Hepatocyte (in vitro differentiated cells): ENCODE measurements around the gene DCC. TPM values are rescaled to one million over a fixed set of nuclear protein-coding genes. Genes with fewer than 3 reads are reported as not detected.

Experiments used
- DNase-seq: peaks from one replicate; pipeline ENCODE4 v3.0.0-alpha.2; 2016; ENCODE audit warnings: low spot score
- H2AFZ ChIP-seq: fragments of 200-600 bp; sonication (generic); 2 replicates; pipeline ENCODE4 v1.6.0; 2016; ENCODE audit warnings: antibody characterized with exemption, mild to moderate bottlenecking
- H3K27ac ChIP-seq: fragments of 200-600 bp; sonication (generic); 2 replicates; pipeline ENCODE4 v1.5.1; 2016; ENCODE audit warnings: mild to moderate bottlenecking
- H3K27me3 ChIP-seq: fragments of 200-600 bp; sonication (generic); 2 replicates; pipeline ENCODE4 v1.6.1; 2016
- H3K36me3 ChIP-seq: fragments of 200-600 bp; sonication (generic); replicated peaks from 2 replicates; pipeline ENCODE4 v1.5.1; 2016; ENCODE audit warnings: low read depth; ENCODE audit not compliant: insufficient read depth
- H3K4me1 ChIP-seq: fragments of 200-600 bp; sonication (generic); 2 replicates; pipeline ENCODE4 v1.5.1; 2016; ENCODE audit warnings: mild to moderate bottlenecking, moderate library complexity; ENCODE audit not compliant: insufficient read depth
- H3K4me2 ChIP-seq: fragments of 200-600 bp; sonication (generic); 2 replicates; pipeline ENCODE4 v1.6.0; 2016
- H3K4me3 ChIP-seq: fragments of 200-600 bp; sonication (generic); 2 replicates; pipeline ENCODE4 v1.5.1; 2016; ENCODE audit warnings: mild to moderate bottlenecking
- H3K79me2 ChIP-seq: fragments of 200-600 bp; sonication (generic); 2 replicates; pipeline ENCODE4 v1.6.0; 2017; ENCODE audit warnings: mild to moderate bottlenecking
- H3K9me2 ChIP-seq: fragments of 200-600 bp; sonication (generic); replicated peaks from 2 replicates; pipeline ENCODE4 v1.6.0; 2017; ENCODE audit warnings: mild to moderate bottlenecking; ENCODE audit not compliant: insufficient read depth
- H3K9me3 ChIP-seq: fragments of 200-600 bp; sonication (generic); 2 replicates; pipeline ENCODE4 v1.5.1; 2016; ENCODE audit warnings: low read depth, mild to moderate bottlenecking
- H4K20me1 ChIP-seq: fragments of 200-600 bp; sonication (generic); 2 replicates; pipeline ENCODE4 v1.6.0; 2016; ENCODE audit warnings: mild to moderate bottlenecking; ENCODE audit not compliant: insufficient read depth, poor library complexity, severe bottlenecking
- EZH2 ChIP-seq: fragments of 200-600 bp; sonication (generic); IDR thresholded peaks from 2 replicates; pipeline ENCODE4 v1.6.1; 2016; ENCODE audit warnings: antibody characterized with exemption, mild to moderate bottlenecking, borderline replicate concordance
- EZH2phosphoT487 ChIP-seq: fragments of 200-600 bp; sonication (generic); IDR thresholded peaks from one replicate; pipeline ENCODE4 v1.6.1; 2018; ENCODE audit warnings: antibody characterized with exemption, mild to moderate bottlenecking, low read depth, moderate library complexity; ENCODE audit not compliant: unreplicated experiment, severe bottlenecking
- WGBS: methylation state at CpG from one replicate; pipeline ENCODE4 v1.1.6; 2016; ENCODE audit warnings: low lambda C conversion rate; ENCODE audit errors: missing lambda C conversion rate; 5-methylcytosine and 5-hydroxymethylcytosine counted together
- polyA plus RNA-seq: library from polyadenylated mRNA; unstranded; fragments of >200 nt; fragmentation: Nextera tagmentation; extraction: Ambion mirVana; gene quantifications from 2 replicates; pipeline ENCODE4 v1.2.1, GENCODE V29; 2016
- total RNA-seq: library from RNA; depleted of rRNA; stranded (reverse); fragments of >200 nt; gene quantifications from 2 replicates; pipeline ENCODE4 v1.2.3, GENCODE V29; 2014
- TF ChIP-seq, protein P1 (sequence below): fragments of 200-600 bp; sonication (generic); IDR thresholded peaks from 2 replicates; pipeline ENCODE4 v1.5.1; 2016; ENCODE audit warnings: antibody characterized with exemption, mild to moderate bottlenecking; ENCODE audit not compliant: poor library complexity

Gene DCC
- total and polyA plus RNA-seq, 2 experiments from 2014 or later: 1.0 to 3.5 TPM

DNA sequence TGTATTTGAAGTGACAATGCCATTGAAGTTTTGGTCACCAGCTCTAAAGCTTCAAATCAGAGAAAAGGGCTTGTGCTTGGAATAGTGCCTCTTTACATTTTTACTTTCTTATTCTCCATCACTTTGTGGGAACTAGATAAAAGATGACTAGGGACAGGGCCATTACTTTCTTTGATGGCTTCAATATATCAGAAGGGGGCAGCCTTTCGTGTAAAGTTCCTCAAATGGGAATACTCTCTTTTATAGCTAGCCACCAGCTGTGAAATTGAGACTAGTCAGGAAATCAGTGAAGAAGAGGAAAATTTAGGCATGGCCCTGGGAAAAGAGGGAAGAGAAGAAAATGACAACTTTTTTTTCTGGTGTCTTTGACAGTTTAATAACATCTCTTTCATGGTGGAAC, 242.5 kb downstream of the DCC start:
- Histone ChIP-seq H3K4me1 (no peaks in the 10 kb centered on the region), H3K4me2 (no peak overlapping the region), H3K9me2 (no peaks in the 10 kb centered on the region), H4K20me1 (no peaks in the 10 kb centered on the region), H3K36me3 (no peaks in the 10 kb centered on the region), H2AFZ (no peak overlapping the region), H3K27me3 (no peaks in the 10 kb centered on the region), H3K79me2 (no peaks in the 10 kb centered on the region), H3K4me3 (no peak overlapping the region), H3K27ac (no peak overlapping the region), H3K9me3 (no peaks in the 10 kb centered on the region)
- TF ChIP-seq, protein P1, sequence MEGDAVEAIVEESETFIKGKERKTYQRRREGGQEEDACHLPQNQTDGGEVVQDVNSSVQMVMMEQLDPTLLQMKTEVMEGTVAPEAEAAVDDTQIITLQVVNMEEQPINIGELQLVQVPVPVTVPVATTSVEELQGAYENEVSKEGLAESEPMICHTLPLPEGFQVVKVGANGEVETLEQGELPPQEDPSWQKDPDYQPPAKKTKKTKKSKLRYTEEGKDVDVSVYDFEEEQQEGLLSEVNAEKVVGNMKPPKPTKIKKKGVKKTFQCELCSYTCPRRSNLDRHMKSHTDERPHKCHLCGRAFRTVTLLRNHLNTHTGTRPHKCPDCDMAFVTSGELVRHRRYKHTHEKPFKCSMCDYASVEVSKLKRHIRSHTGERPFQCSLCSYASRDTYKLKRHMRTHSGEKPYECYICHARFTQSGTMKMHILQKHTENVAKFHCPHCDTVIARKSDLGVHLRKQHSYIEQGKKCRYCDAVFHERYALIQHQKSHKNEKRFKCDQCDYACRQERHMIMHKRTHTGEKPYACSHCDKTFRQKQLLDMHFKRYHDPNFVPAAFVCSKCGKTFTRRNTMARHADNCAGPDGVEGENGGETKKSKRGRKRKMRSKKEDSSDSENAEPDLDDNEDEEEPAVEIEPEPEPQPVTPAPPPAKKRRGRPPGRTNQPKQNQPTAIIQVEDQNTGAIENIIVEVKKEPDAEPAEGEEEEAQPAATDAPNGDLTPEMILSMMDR: no peak
- TF ChIP-seq EZH2 (no peak), EZH2phosphoT487 (no peak)
- WGBS: 25% methylated on average over 1 of the region's 1 CpG
- DNase-seq: no peak

- Histone ChIP-seq H2AFZ (no peak overlapping the region), H3K27me3 (no peaks in the 10 kb centered on the region), H4K20me1 (no peaks in the 10 kb centered on the region), H3K9me2 (no peaks in the 10 kb centered on the region), H3K79me2 (no peaks in the 10 kb centered on the region), H3K27ac (no peak overlapping the region), H3K9me3 (no peaks in the 10 kb centered on the region), H3K4me2 (no peak overlapping the region), H3K36me3 (no peaks in the 10 kb centered on the region), H3K4me3 (no peak overlapping the region), H3K4me1 (no peaks in the 10 kb centered on the region)
- no peak for DNase-seq
- no peak for TF ChIP-seq EZH2
- TF ChIP-seq EZH2phosphoT487: no peak
- TF ChIP-seq, protein P1: no peak
Observed at GRCh38 chr18:52588931-52589330, 248.9 kb downstream of the DCC start.

- Histone ChIP-seq H2AFZ (no peak overlapping the region), H3K27me3 (no peaks in the 10 kb centered on the region), H3K9me3 (no peaks in the 10 kb centered on the region), H3K36me3 (no peaks in the 10 kb centered on the region), H3K4me3 (no peak overlapping the region), H3K9me2 (no peaks in the 10 kb centered on the region), H3K4me1 (no peaks in the 10 kb centered on the region), H3K27ac (no peak overlapping the region), H3K4me2 (no peak overlapping the region), H3K79me2 (no peaks in the 10 kb centered on the region), H4K20me1 (no peaks in the 10 kb centered on the region)
- TF ChIP-seq EZH2phosphoT487 (no peak), EZH2 (no peak)
- TF ChIP-seq, protein P1: no peak
- WGBS: 61% methylated on average over 5 of the region's 5 CpGs
- DNase-seq: no peak
Observed at GRCh38 chr18:52596748-52597435, 256.9 kb downstream of the DCC start.
